HepG2 (cell line): ENCODE results near the gene FXN. TPM values are rescaled to one million over a fixed set of nuclear protein-coding genes. Genes with fewer than 3 reads are reported as not detected.

Experiments
- ATAC-seq: fragments of 200-7000 bp; cut with Tn5 transposase; 3 replicates; pipeline ENCODE4 v1.9.1; 2020; ENCODE audit warnings: mild to moderate bottlenecking, moderate library complexity
- BruUV-seq: library from RNA; stranded (reverse); fragments of 400-500 nt; replicated peaks from 2 replicates; lab custom pipeline; 2021; lab: Mats Ljungman, UMichigan
- CTCF ChIA-PET: fragments of 300-600 bp; formaldehyde crosslinking; extraction: SDS; loops from one replicate; lab custom pipeline; 2021; ENCODE audit warnings: low total read pairs, inconsistent platforms, low intra/inter-chr PET ratio; lab: Yijun Ruan, JAX
- POLR2A ChIA-PET: fragments of 350-600 bp; sonication (Branson Sonifier 250); formaldehyde crosslinking; loops from one replicate; lab custom pipeline; 2020; ENCODE audit warnings: antibody characterized with exemption, inconsistent platforms; lab: Yijun Ruan, JAX
- DNase-seq: peaks from one replicate; pipeline ENCODE4 v3.0.0-alpha.2; 2015; ENCODE audit warnings: low spot score
- FAIRE-seq: peaks from 3 replicates; lab custom pipeline; 2011; peaks lifted over from hg19 to GRCh38; lab: Jason Lieb, UNC
- H2AFZ ChIP-seq: one replicate; pipeline ENCODE4 v1.6.1; 2011; ENCODE audit warnings: low read length, inconsistent platforms
- H3K27ac ChIP-seq: fragments of 300-600 bp; 3 replicates; pipeline ENCODE4 v1.8.0; 2011; ENCODE audit warnings: mixed run types, mild to moderate bottlenecking, mixed read lengths, low read length, inconsistent platforms; ENCODE audit not compliant: insufficient read depth; ENCODE audit errors: extremely low read length
- H3K27me3 ChIP-seq, 2 experiments: fragments of 200-600 bp in 1 of 2; 2 replicates in 1 of 2; 3 replicates in 1 of 2; pipeline versions ENCODE4 v1.6.0 to v1.8.0; 2011; ENCODE audit warnings: low read length in 2 of 2, mild to moderate bottlenecking in 2 of 2, moderate library complexity in 2 of 2, inconsistent platforms in 1 of 2; ENCODE audit not compliant: insufficient read depth in 2 of 2, control insufficient read depth in 1 of 2
- H3K36me3 ChIP-seq, 2 experiments: fragments of 200-600 bp in 1 of 2; replicated peaks in 1 of 2; 2 replicates in 1 of 2; 3 replicates in 1 of 2; pipeline versions ENCODE4 v1.5.1 to v1.8.0; 2011; ENCODE audit warnings: low read length in 2 of 2, inconsistent platforms in 1 of 2; ENCODE audit not compliant: insufficient read depth in 2 of 2, control insufficient read depth in 1 of 2
- H3K4me1 ChIP-seq: 2 replicates; pipeline ENCODE4 v1.5.1; 2012; ENCODE audit warnings: low read length, inconsistent platforms; ENCODE audit not compliant: insufficient read depth
- H3K4me2 ChIP-seq: 2 replicates; pipeline ENCODE4 v1.6.0; 2011; ENCODE audit warnings: low read depth, low read length, inconsistent platforms
- H3K4me3 ChIP-seq, 3 experiments: fragments of 200-600 bp in 1 of 3; sonication (generic), shearing (Covaris generic) in 1 of 3; replicated peaks in 1 of 3; 2 replicates each; pipeline ENCODE4 v1.5.1; 2011 to 2016; ENCODE audit warnings: low read length in 3 of 3, inconsistent platforms in 2 of 3, low read depth in 2 of 3, mild to moderate bottlenecking in 2 of 3, control low read depth in 1 of 3, mixed read lengths in 1 of 3; ENCODE audit not compliant: insufficient read depth in 1 of 3
- H3K79me2 ChIP-seq: one replicate; pipeline ENCODE4 v1.6.1; 2011; ENCODE audit warnings: low read length, inconsistent platforms; ENCODE audit not compliant: insufficient read depth
- H3K9ac ChIP-seq: 2 replicates; pipeline ENCODE4 v1.6.0; 2011; ENCODE audit warnings: mild to moderate bottlenecking, low read depth, low read length, inconsistent platforms; ENCODE audit not compliant: insufficient read depth
- H3K9me3 ChIP-seq: 2 replicates; pipeline ENCODE4 v1.5.1; 2012; ENCODE audit warnings: mild to moderate bottlenecking, low read length
- H4K20me1 ChIP-seq: 2 replicates; pipeline ENCODE4 v1.6.0; 2011; ENCODE audit warnings: inconsistent platforms, mild to moderate bottlenecking, low read length, moderate library complexity; ENCODE audit not compliant: insufficient read depth
- BRF2 ChIP-seq: sonication (generic); formaldehyde crosslinking; IDR thresholded peaks from 2 replicates; pipeline ENCODE4 v1.8.1; 2022; ENCODE audit warnings: mild to moderate bottlenecking, missing genetic modification reagents
- CREBL2 ChIP-seq: sonication (generic); formaldehyde crosslinking; IDR thresholded peaks from 2 replicates; pipeline ENCODE4 v1.8.1; 2023; ENCODE audit warnings: missing genetic modification reagents, mild to moderate bottlenecking, borderline replicate concordance
- DR1 ChIP-seq: sonication (generic); formaldehyde crosslinking; IDR thresholded peaks from 2 replicates; pipeline ENCODE4 v1.8.0; 2021; ENCODE audit warnings: mild to moderate bottlenecking, missing genetic modification reagents, inconsistent platforms
- EHMT2 ChIP-seq: fragments of 200-600 bp; sonication (generic); IDR thresholded peaks from 2 replicates; pipeline ENCODE4 v1.7.0; 2017; ENCODE audit warnings: antibody characterized with exemption, low read depth, low read length, borderline replicate concordance
- GFI1 ChIP-seq: sonication (generic); formaldehyde crosslinking; IDR thresholded peaks from 2 replicates; pipeline ENCODE4 v1.5.0; 2020; ENCODE audit warnings: missing genetic modification reagents, mild to moderate bottlenecking, borderline replicate concordance
- HBP1 ChIP-seq: IDR thresholded peaks from 2 replicates; pipeline ENCODE4 v1.6.1; 2016; ENCODE audit warnings: low read depth, control low read depth
- MTF2 ChIP-seq: sonication (generic); formaldehyde crosslinking; IDR thresholded peaks from 2 replicates; pipeline ENCODE4 v1.5.0; 2020; ENCODE audit warnings: missing genetic modification reagents, borderline replicate concordance
- SIX4 ChIP-seq: sonication (generic); formaldehyde crosslinking; IDR thresholded peaks from 2 replicates; pipeline ENCODE4 v1.4.0; 2020; ENCODE audit warnings: missing genetic modification reagents
- SKIL ChIP-seq: sonication (generic); formaldehyde crosslinking; IDR thresholded peaks from 2 replicates; pipeline ENCODE4 v1.8.0; 2022; ENCODE audit warnings: missing genetic modification reagents, mild to moderate bottlenecking, moderate library complexity, borderline replicate concordance
- TRIM24 ChIP-seq: sonication (generic); formaldehyde crosslinking; IDR thresholded peaks from 2 replicates; pipeline ENCODE4 v1.8.0; 2022; ENCODE audit warnings: mild to moderate bottlenecking, missing genetic modification reagents
- UBTF ChIP-seq: sonication (generic); formaldehyde crosslinking; IDR thresholded peaks from 2 replicates; pipeline ENCODE4 v1.4.0; 2020; ENCODE audit warnings: mild to moderate bottlenecking, missing genetic modification reagents
- ZNF180 ChIP-seq: sonication (generic); formaldehyde crosslinking; IDR thresholded peaks from 2 replicates; pipeline ENCODE4 v1.4.0; 2020; ENCODE audit warnings: low read depth, missing genetic modification reagents, borderline replicate concordance
- ZNF441 ChIP-seq: sonication (generic); formaldehyde crosslinking; IDR thresholded peaks from 2 replicates; pipeline ENCODE4 v1.7.0; 2021; ENCODE audit warnings: missing genetic modification reagents, borderline replicate concordance
- ZNF589 ChIP-seq: sonication (generic); formaldehyde crosslinking; conservative IDR thresholded peaks from 2 replicates; pipeline ENCODE4 v1.8.0; 2022; ENCODE audit warnings: mild to moderate bottlenecking, moderate library complexity, missing genetic modification reagents
- ZNF616 ChIP-seq: sonication (generic); formaldehyde crosslinking; IDR thresholded peaks from 2 replicates; pipeline ENCODE4 v1.5.0; 2020; ENCODE audit warnings: low read depth, mild to moderate bottlenecking, missing genetic modification reagents
- ZZZ3 ChIP-seq: sonication (generic); formaldehyde crosslinking; IDR thresholded peaks from 2 replicates; pipeline ENCODE4 v1.4.0; 2020; ENCODE audit warnings: missing genetic modification reagents, mild to moderate bottlenecking, borderline replicate concordance
- WGBS: methylation state at CpG from one replicate; pipeline ENCODE4 v1.1.6; 2017; ENCODE audit warnings: low lambda C conversion rate; 5-methylcytosine and 5-hydroxymethylcytosine counted together
- in situ Hi-C: cut with HindIII; loops from 2 replicates; pipeline ENCODE4 v1.10.0; 2017; ENCODE audit warnings: low pct_unique_long_range_greater_than_20kb; ENCODE audit not compliant: extremely low pct_ligation_motif_present
- intact Hi-C: fragments of 100-400 bp; cut with micrococcal nuclease; formaldehyde crosslinking; loops from one replicate; pipeline ENCODE4 v1.10.0; 2022; ENCODE audit not compliant: unreplicated experiment
- polyA plus RNA-seq, 8 experiments: library from polyadenylated mRNA; depleted of rRNA in 3 of 8; stranded (reverse) in 7 of 8; unstranded in 1 of 8; fragments of >200 nt; fragmentation: Illumina TruSeq in 4 of 8; extraction: Trizol in 4 of 8; gene quantifications; 2 replicates each; pipeline versions ENCODE4 v1.2.1 to v1.2.3, GENCODE V29; 2011 to 2016; ENCODE audit warnings: low read depth in 4 of 8, missing spikeins in 1 of 8, mixed read lengths in 1 of 8; ENCODE audit not compliant: insufficient read depth in 1 of 8
- total RNA-seq, 5 experiments: library from RNA; depleted of rRNA; stranded (reverse); fragments of >200 nt; fragmentation: Illumina TruSeq; extraction: Trizol; gene quantifications; 2 replicates each; pipeline ENCODE4 v1.2.3, GENCODE V29; 2016; ENCODE audit warnings: low read depth in 1 of 5

Gene FXN
- total and polyA plus RNA-seq, 2 of the 13 experiments (the other 11 are each of a cell fraction or from before 2014, with no cell fraction given) = 24.1 to 26.0 TPM

GRCh38 chr9:69046723-69047122, 11.2 kb downstream of the FXN start (continued):
- no peak for TF ChIP-seq UBTF (CRISPR knock-in tag)
- no peak for TF ChIP-seq CREBL2 (CRISPR knock-in tag)
- TF ChIP-seq DR1 (CRISPR knock-in tag) = no peak
- TF ChIP-seq SIX4 (CRISPR knock-in tag) = no peak

- DNase-seq (no peak), ATAC-seq (no peak), FAIRE-seq (no peak)
- H3K4me3 ChIP-seq = no peak overlapping the region
- no peak overlapping the region for H3K9ac ChIP-seq
- ChIA-PET CTCF (no interaction called here), POLR2A (no interaction called here)
- no peaks in the 10 kb centered on the region for H3K27me3 ChIP-seq
- H3K27ac ChIP-seq = no peak overlapping the region
- no peak overlapping the region for H3K4me2 ChIP-seq
- WGBS = 93% methylated on average over 3 of the region's 4 CpGs
- H3K4me1 ChIP-seq = peaks cover 32% of the 10 kb centered on the region
- intact Hi-C loops (no loop called here), in situ Hi-C loops (no loop called here)
- H3K79me2 ChIP-seq = peaks cover 33% of the 10 kb centered on the region
- no peaks in the 10 kb centered on the region for H3K9me3 ChIP-seq
- 0 out of 2 replicates have a peak, but pooled peaks cover 3% of the 10 kb centered on the region for H4K20me1 ChIP-seq
- BruUV-seq = no TSS peak
- peaks cover 16 to 55% of the 10 kb centered on the region in 2 experiments for H3K36me3 ChIP-seq
- H2AFZ ChIP-seq = no peak overlapping the region
- no peak for TF ChIP-seq TRIM24 (CRISPR knock-in tag)
- no peak for TF ChIP-seq ZZZ3 (CRISPR knock-in tag)
- TF ChIP-seq ZNF589 = no peak
- TF ChIP-seq ZNF441 (CRISPR knock-in tag) = no peak
- TF ChIP-seq SKIL (CRISPR knock-in tag) = no peak
- no peak for TF ChIP-seq GFI1 (CRISPR knock-in tag)
- no peak for TF ChIP-seq MTF2 (CRISPR knock-in tag)
- no peak for TF ChIP-seq BRF2
- no peak for TF ChIP-seq ZNF180 (CRISPR knock-in tag)
- no peak for TF ChIP-seq HBP1
- TF ChIP-seq ZNF616 (CRISPR knock-in tag) = no peak
- no peak for TF ChIP-seq EHMT2
Observed at GRCh38 chr9:69047371-69047770, 11.8 kb downstream of the FXN start.
